Right lobe of liver (tissue), 6 donors: ENCODE measurements around the gene TSGA10IP. TPM values are rescaled to one million over a fixed set of nuclear protein-coding genes. Genes with fewer than 3 reads are reported as not detected.

Source experiments
- ATAC-seq, 4 donors: fragments of 200-7000 bp; cut with Tn5 transposase; one replicate each; pipeline ENCODE4 v1.9.1; 2020; ENCODE audit warnings: mild to moderate bottlenecking in 4 of 4, moderate library complexity in 4 of 4
- DNase-seq, 3 donors: peaks; one replicate each; pipeline ENCODE4 v3.0.0-alpha.2; 2020
- H3K27ac ChIP-seq, 3 donors: fragments of 200-600 bp; one replicate each; pipeline ENCODE4 v1.8.0; 2022
- H3K27me3 ChIP-seq, 2 donors: fragments of 200-600 bp; one replicate each; pipeline ENCODE4 v1.8.0; 2022
- H3K36me3 ChIP-seq, 4 donors: fragments of 200-600 bp; sonication (generic) in 1 of 4; one replicate each; pipeline versions ENCODE4 v1.5.1 to v1.8.0; 2017 to 2022; ENCODE audit warnings: control low read depth in 1 of 4
- H3K4me1 ChIP-seq, 4 donors: fragments of 200-600 bp; sonication (generic) in 1 of 4; one replicate each; pipeline versions ENCODE4 v1.5.1 to v1.8.0; 2017 to 2022; ENCODE audit warnings: control low read depth in 1 of 4
- H3K4me3 ChIP-seq, 3 donors: fragments of 200-600 bp; one replicate each; pipeline ENCODE4 v1.8.0; 2022
- H3K9me3 ChIP-seq, 4 donors: fragments of 200-600 bp; sonication (generic) in 1 of 4; one replicate each; pipeline versions ENCODE4 v1.5.1 to v1.8.0; 2017 to 2022; ENCODE audit warnings: control low read depth in 1 of 4
- POLR2A ChIP-seq: fragments of 450-650 bp; IDR thresholded peaks from one replicate; pipeline ENCODE4 v1.6.1; 2017; ENCODE audit warnings: antibody characterized with exemption, mild to moderate bottlenecking
- WGBS: methylation state at CpG from one replicate; pipeline ENCODE4 v1.1.6; 2018; ENCODE audit warnings: low coverage, low lambda C conversion rate; ENCODE audit not compliant: insufficient coverage; ENCODE audit errors: missing lambda C conversion rate; 5-methylcytosine and 5-hydroxymethylcytosine counted together
- intact Hi-C, 2 donors: fragments of 100-400 bp; cut with DNase I; formaldehyde crosslinking; loops; one replicate each; pipeline versions ENCODE4 v1.11.2 to v1.14.1; 2022
- total RNA-seq, 6 experiments: library from RNA; depleted of rRNA in 2 of 6; stranded (reverse); fragments of >200 nt in 2 of 6; fragmentation: NEBNext Ultra II Directional in 3 of 6; extraction: Animal tissue kit (Norgen Biotek cat#: 25700) in 3 of 6; gene quantifications; one replicate each; pipeline versions ENCODE4 v1.1.0 to v1.2.4, GENCODE V29; 2016 to 2023
- TF ChIP-seq, protein P1 (sequence below), 4 donors: fragments of 200-600 bp in 3 of 4; fragments of 450-650 bp in 1 of 4; IDR thresholded peaks; one replicate each; pipeline versions ENCODE4 v1.5.1 to v1.8.0; 2016 to 2022; ENCODE audit warnings: antibody characterized with exemption in 4 of 4, mild to moderate bottlenecking in 2 of 4
- donor health status: DM: no; HTN: yes; CAD: no.
- donor health status: DM: no; HTN: no; CAD: no.
- donor health status: DM: no; HTN: no; CAD: no.
- donor health status: DM: no; HTN: yes; CAD: no.
- donor health status: DM: no; HTN: yes; CAD: no.

Gene TSGA10IP
- total RNA-seq, 6 experiments from 2014 or later: not detected

DNA sequence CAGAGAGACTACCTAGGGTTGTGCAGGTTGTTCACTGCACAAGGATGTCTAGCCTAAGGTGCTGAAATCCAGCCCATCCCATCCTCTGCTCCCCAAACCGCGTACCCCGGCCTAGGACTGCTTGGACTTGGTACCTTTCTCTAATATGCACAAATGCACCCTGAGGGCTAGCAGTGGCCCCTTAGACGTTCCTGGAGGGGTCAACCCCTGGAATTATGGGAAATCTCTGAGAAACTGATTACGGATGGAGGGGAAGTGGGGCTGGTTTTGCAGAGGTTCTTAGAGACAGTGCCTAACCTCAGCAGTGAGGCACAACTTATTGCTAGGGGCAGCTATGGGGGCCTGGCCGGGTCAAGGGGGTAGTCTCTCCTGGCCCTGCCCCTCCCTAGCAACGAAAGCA lies 28.9 kb upstream of the TSGA10IP start:
- ATAC-seq (no peak), DNase-seq (no peak)
- peak overlapping the region in 1 of 3 donors; percentile 43 for H3K27ac ChIP-seq
- no peaks in the 10 kb centered on the region for H3K27me3 ChIP-seq
- no peak overlapping the region for H3K4me3 ChIP-seq
- no peaks in the 10 kb centered on the region for H3K9me3 ChIP-seq
- TF ChIP-seq, protein P1, sequence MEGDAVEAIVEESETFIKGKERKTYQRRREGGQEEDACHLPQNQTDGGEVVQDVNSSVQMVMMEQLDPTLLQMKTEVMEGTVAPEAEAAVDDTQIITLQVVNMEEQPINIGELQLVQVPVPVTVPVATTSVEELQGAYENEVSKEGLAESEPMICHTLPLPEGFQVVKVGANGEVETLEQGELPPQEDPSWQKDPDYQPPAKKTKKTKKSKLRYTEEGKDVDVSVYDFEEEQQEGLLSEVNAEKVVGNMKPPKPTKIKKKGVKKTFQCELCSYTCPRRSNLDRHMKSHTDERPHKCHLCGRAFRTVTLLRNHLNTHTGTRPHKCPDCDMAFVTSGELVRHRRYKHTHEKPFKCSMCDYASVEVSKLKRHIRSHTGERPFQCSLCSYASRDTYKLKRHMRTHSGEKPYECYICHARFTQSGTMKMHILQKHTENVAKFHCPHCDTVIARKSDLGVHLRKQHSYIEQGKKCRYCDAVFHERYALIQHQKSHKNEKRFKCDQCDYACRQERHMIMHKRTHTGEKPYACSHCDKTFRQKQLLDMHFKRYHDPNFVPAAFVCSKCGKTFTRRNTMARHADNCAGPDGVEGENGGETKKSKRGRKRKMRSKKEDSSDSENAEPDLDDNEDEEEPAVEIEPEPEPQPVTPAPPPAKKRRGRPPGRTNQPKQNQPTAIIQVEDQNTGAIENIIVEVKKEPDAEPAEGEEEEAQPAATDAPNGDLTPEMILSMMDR (IDR thresholded peaks at IDR 0.05): no peak
- no peak for TF ChIP-seq POLR2A
- H3K36me3 ChIP-seq: no peaks in the 10 kb centered on the region
- peaks cover 0 to 21% (median 9%) of the 10 kb centered on the region in 4 donors for H3K4me1 ChIP-seq
- intact Hi-C loops: no loop called here
- 60% methylated on average over 5 of the region's 7 CpGs for WGBS

DNA sequence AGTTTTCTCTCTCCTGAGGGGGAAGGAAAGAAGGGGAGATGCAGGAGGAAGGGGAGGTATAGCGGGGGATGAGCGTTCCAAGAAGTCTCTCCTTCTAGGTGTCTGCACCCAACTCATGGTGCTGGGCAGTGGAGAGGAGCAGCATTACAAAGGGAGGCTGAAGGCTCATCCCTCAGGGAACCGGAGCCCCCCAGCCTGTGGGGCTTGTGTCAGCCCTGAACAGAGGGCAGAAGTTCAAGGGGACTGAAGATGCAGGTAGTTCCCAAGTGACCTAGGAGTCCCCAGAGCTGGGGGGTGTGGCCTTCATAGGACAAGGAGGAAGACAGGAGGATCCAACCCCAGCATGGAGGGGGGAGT lies 28.2 kb upstream of the TSGA10IP start:
- peaks cover 0 to 21% (median 9%) of the 10 kb centered on the region in 4 donors for H3K4me1 ChIP-seq
- H3K27ac ChIP-seq: no peak overlapping the region
- no peaks in the 10 kb centered on the region for H3K9me3 ChIP-seq
- TF ChIP-seq POLR2A: no peak
- TF ChIP-seq, protein P1 (IDR thresholded peaks at IDR 0.05): no peak
- no peaks in the 10 kb centered on the region for H3K36me3 ChIP-seq
- no peak overlapping the region for H3K4me3 ChIP-seq
- DNase-seq (no peak), ATAC-seq (no peak)
- 100% methylated on average over 2 of the region's 3 CpGs for WGBS
- intact Hi-C loops: no loop called here
- no peaks in the 10 kb centered on the region for H3K27me3 ChIP-seq

DNA sequence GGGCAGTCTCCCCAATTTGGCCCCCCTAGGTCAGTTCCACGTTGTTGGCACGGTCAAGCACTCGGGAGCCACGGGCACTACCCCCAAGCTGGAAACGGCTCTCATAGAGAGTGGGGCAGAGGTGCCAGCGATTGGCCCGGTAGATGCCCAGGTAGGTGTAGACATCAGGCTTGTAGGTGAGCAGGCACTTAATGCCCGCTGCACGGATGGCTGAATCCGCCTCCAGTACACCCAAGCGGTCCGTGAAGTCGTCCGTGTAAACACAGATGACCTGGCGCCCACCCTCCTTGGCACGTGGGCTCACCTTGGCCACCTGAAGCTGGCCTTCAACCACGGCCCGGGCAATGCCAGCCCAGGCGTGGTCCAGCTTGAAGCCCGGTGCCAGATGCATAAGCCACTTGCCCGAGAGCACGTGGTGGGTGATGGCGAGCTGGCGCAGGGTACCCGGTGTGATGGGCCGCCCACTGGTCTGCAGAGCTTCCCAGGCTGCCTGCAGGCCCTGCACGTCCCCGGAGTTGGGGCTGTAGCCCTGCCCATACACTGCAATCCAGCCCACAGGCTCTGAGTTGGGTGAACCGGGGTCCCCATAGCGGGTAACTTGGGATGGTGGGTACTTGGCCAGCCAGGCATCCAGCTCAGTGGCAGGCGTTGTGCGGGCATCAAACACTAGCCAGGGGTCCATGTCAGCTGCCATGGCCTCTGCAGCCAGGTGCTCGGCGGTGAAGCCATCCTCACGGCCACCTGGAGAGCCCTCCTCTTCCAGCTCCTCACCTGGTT lies 27.7 kb upstream of the TSGA10IP start:
- DNase-seq (no peak), ATAC-seq (no peak)
- intact Hi-C loops: no loop called here
- H3K36me3 ChIP-seq: peaks cover 0 to 5% (median 0%) of the 10 kb centered on the region in 4 donors
- peak overlapping the region; percentile 90 to 98 (median 98) for H3K4me3 ChIP-seq
- H3K4me1 ChIP-seq: peaks cover 0 to 21% (median 9%) of the 10 kb centered on the region in 4 donors
- H3K9me3 ChIP-seq: no peaks in the 10 kb centered on the region
- TF ChIP-seq, protein P1 (IDR thresholded peaks at IDR 0.05): no peak
- TF ChIP-seq POLR2A: no peak
- WGBS: 80% methylated on average over 5 of the region's 35 CpGs
- no peaks in the 10 kb centered on the region for H3K27me3 ChIP-seq
- H3K27ac ChIP-seq: peak overlapping the region in 1 of 3 donors; percentile 90

DNA sequence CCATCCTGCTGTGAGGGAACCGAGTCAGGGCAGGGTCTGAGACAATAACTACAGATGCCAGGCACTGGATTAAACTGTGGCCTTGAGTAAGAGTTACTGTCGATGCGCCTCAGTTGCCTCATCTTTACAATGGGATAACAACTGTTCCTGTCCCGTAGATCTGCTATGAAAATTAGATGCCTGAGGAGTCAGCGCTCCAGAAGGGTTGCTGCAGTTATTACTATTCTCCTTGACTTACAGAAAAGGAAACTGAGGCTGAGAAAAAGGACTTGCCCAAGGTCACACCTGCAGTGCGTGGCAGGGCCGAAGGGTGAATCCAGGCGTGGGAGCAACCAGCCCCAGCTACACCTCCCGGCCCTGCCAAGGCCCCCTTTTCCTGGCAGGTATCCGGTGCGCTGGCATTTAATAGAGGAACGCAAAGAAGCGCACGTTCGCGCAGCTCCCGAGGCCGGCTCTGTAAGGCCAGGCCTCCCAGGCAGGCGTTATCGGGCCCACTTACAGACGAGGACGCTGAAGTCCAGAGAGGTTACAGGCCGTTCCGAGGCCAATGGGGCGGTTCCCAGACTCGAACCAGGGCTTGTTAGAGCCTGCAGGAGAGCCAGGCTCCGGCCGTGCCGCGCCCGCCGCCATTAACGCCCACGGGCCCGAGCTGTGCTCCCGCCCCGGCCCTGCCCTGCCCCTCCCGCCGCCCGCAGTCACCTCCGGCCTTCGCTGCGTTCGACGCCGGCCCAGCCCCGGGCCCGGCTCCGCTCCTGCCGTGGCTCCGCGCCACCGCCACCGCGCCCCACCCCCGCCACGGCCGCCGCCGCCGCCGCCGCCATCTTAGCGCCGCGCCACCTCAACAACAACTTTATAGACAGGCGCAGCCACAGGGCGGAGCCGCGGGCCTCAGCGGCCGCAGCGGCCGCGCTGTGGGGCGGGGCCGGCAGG lies 26.8 kb upstream of the TSGA10IP start, which contains the start of gene C11orf68:
C11orf68 (minus strand) TSS at position 852 of the 930 bp plus-strand sequence; CDS start at position 821, 31 bp downstream.
- DNase-seq (no peak), ATAC-seq (no peak)
- peaks cover 0 to 21% (median 9%) of the 10 kb centered on the region in 4 donors for H3K4me1 ChIP-seq
- H3K36me3 ChIP-seq: peaks cover 0 to 11% (median 3%) of the 10 kb centered on the region in 4 donors
- 41% methylated on average over 5 of the region's 77 CpGs for WGBS
- peak within 1 kb of the TSS; percentile 98 for H3K4me3 ChIP-seq
- no peaks in the 10 kb centered on the region for H3K27me3 ChIP-seq
- intact Hi-C loops: no loop called here
- peak; percentile 70 for TF ChIP-seq POLR2A
- TF ChIP-seq, protein P1 (IDR thresholded peaks at IDR 0.05): peak in 1 of 4 donors; percentile 4
- H3K27ac ChIP-seq: peak within 1 kb of the TSS; percentile 84 to 90 (median 85)
- H3K9me3 ChIP-seq: no peaks in the 10 kb centered on the region
